ENCODE data around the gene PARVA.

DNA sequence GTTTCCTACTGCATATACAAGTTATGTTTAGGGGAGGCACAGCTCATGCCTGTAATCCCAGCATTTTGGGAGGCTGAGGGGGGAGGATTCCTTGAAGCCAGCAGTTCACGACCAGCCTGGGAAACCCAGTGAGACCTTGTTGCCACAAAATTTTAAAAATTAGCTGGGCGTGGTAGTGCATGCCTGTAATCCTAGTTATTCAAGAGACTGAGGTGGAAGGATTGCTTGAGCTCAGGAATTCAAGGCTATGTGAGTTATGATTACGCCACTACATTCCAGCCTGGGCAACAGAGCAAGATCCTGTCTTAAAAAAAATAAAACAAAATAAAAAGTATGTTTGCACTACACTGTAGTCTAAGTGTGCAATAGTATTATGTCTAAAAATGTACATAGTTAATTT is 188.0 kb downstream of the PARVA start:
- TF ChIP-seq, protein P1, sequence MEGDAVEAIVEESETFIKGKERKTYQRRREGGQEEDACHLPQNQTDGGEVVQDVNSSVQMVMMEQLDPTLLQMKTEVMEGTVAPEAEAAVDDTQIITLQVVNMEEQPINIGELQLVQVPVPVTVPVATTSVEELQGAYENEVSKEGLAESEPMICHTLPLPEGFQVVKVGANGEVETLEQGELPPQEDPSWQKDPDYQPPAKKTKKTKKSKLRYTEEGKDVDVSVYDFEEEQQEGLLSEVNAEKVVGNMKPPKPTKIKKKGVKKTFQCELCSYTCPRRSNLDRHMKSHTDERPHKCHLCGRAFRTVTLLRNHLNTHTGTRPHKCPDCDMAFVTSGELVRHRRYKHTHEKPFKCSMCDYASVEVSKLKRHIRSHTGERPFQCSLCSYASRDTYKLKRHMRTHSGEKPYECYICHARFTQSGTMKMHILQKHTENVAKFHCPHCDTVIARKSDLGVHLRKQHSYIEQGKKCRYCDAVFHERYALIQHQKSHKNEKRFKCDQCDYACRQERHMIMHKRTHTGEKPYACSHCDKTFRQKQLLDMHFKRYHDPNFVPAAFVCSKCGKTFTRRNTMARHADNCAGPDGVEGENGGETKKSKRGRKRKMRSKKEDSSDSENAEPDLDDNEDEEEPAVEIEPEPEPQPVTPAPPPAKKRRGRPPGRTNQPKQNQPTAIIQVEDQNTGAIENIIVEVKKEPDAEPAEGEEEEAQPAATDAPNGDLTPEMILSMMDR (IDR thresholded peaks at IDR 0.05): no peak
- TF ChIP-seq, protein P2, sequence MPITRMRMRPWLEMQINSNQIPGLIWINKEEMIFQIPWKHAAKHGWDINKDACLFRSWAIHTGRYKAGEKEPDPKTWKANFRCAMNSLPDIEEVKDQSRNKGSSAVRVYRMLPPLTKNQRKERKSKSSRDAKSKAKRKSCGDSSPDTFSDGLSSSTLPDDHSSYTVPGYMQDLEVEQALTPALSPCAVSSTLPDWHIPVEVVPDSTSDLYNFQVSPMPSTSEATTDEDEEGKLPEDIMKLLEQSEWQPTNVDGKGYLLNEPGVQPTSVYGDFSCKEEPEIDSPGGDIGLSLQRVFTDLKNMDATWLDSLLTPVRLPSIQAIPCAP (CRISPR knock-in tag; IDR thresholded peaks at IDR 0.05): no peak
- TF ChIP-seq EMX1 (CRISPR knock-in tag; IDR thresholded peaks at IDR 0.05) (no peak), TEAD4 (CRISPR knock-in tag; IDR thresholded peaks at IDR 0.05) (no peak)

All from WTC11 (cell line).